ENCODE results near the gene CCDC88A. TPM values are rescaled to one million over a fixed set of nuclear protein-coding genes. Genes with fewer than 3 reads are reported as not detected.

Gene CCDC88A
- total and polyA plus RNA-seq, 2 donors (not counting 3 experiments of a cell fraction or from before 2014, with no cell fraction given) = 21.1 to 77.4 TPM

GRCh38 chr2:55438391-55439100, 18.9 kb upstream of the CCDC88A start:
- Histone ChIP-seq H3K27me3 (ENCODE audit: control insufficient read depth in 2 of 2, insufficient read depth in 2 of 2, low read length in 2 of 2) (no peaks in the 10 kb centered on the region), H3K4me3 (replicated peaks in 1 of 3; ENCODE audit: insufficient read depth in 1 of 3, low read depth in 1 of 3, low read length in 3 of 3) (no peak overlapping the region), H3K4me1 (ENCODE audit: control insufficient read depth, extremely low read depth, insufficient read depth, low read length) (no peaks in the 10 kb centered on the region), H3K79me2 (ENCODE audit: control insufficient read depth, insufficient read depth, low read length) (no peaks in the 10 kb centered on the region), H4K20me1 (replicated peaks; ENCODE audit: control insufficient read depth, extremely low read depth, insufficient read depth, low read length) (no peaks in the 10 kb centered on the region), H3K9ac (replicated peaks; ENCODE audit: extremely low read depth, insufficient read depth, low read length) (no peak overlapping the region), H3K9me1 (replicated peaks; ENCODE audit: control insufficient read depth, extremely low read depth, insufficient read depth, low read length) (no peaks in the 10 kb centered on the region), H2AFZ (ENCODE audit: low read depth, low read length) (no peak overlapping the region), H3K27ac (ENCODE audit: insufficient read depth, low read depth, low read length) (no peak overlapping the region), H3K36me3 (ENCODE audit: control insufficient read depth in 2 of 2, extremely low read depth in 1 of 2, insufficient read depth in 2 of 2, low read length in 2 of 2) (no peaks in the 10 kb centered on the region), H3K9me3 (replicated peaks; ENCODE audit: control insufficient read depth, insufficient read depth, low read length) (no peaks in the 10 kb centered on the region), H3K4me2 (ENCODE audit: insufficient read depth, low read length) (no peak overlapping the region)
- DNase-seq (ENCODE audit: low read depth, low spot score) (no peak), FAIRE-seq (no peak)
- ChIA-PET CTCF (interaction anchor here (1.1 to 1.2 kb wide), 2 partner anchors 15 to 20 kb away, joined by 3 read pairs; no protein-coding TSS in a partner anchor), POLR2A (no interaction called here)
- dilution Hi-C loops (cut with MboI; ENCODE audit: extremely low pct_ligation_motif_present, low sequenced_read_pairs) = no loop called here
- intact Hi-C loops (cut with micrococcal nuclease) = no loop called here
- TF ChIP-seq EZH2 (IDR thresholded peaks at IDR 0.05; ENCODE audit: borderline replicate concordance, low read depth, low read length, severe bottlenecking) (no peak), JUN (IDR thresholded peaks at IDR 0.05; ENCODE audit: borderline replicate concordance, insufficient read depth, insufficient read length, low read depth) (no peak), MAX (IDR thresholded peaks at IDR 0.05; ENCODE audit: insufficient read depth, insufficient read length) (no peak), FOS (IDR thresholded peaks at IDR 0.05; ENCODE audit: borderline replicate concordance, insufficient read depth, low read length) (no peak), GATA2 (IDR thresholded peaks at IDR 0.05; ENCODE audit: insufficient read depth, insufficient read length, low read depth, low read length) (no peak), MYC (IDR thresholded peaks at IDR 0.05; ENCODE audit: low read depth, low read length) (no peak), POLR2A (IDR thresholded peaks at IDR 0.05; ENCODE audit: low read depth, low read length) (no peak), POLR2AphosphoS5 (IDR thresholded peaks at IDR 0.05; ENCODE audit: insufficient read depth, low read depth, low read length) (no peak), CTCF (IDR thresholded peaks at IDR 0.05; ENCODE audit: extremely low read depth in 1 of 2, insufficient read depth in 1 of 2, low read depth in 1 of 2, low read length in 2 of 2) (no peak)
- no TSS peak for BruUV-seq (replicated peaks)

All from endothelial cell of umbilical vein (primary cell).